Astrocyte of the cerebellum (primary cell): Measurements from ENCODE around the gene AAK1.
"Not testable (repeated sequence)": the region's sequence is repeated elsewhere in the genome, so short reads cannot be mapped to it uniquely, and the experiment has no call there.

Experiments used
- DNase-seq: peaks from one replicate; pipeline ENCODE4 v3.0.0-alpha.2; 2011; ENCODE audit warnings: low read depth
- H3K4me3 ChIP-seq: 2 replicates; pipeline ENCODE4 v1.5.1; 2011; ENCODE audit warnings: mild to moderate bottlenecking, low read depth, low read length, moderate library complexity
- in situ Hi-C: cut with HindIII; loops from 2 replicates; pipeline ENCODE4 v1.10.0; 2017; ENCODE audit warnings: low sequenced_read_pairs
- TF ChIP-seq, protein P1 (sequence below): IDR thresholded peaks from 2 replicates; pipeline ENCODE4 v1.5.1; 2012; ENCODE audit warnings: low read length, low read depth, moderate library complexity, mild to moderate bottlenecking; ENCODE audit errors: missing control alignments

Gene AAK1

DNA sequence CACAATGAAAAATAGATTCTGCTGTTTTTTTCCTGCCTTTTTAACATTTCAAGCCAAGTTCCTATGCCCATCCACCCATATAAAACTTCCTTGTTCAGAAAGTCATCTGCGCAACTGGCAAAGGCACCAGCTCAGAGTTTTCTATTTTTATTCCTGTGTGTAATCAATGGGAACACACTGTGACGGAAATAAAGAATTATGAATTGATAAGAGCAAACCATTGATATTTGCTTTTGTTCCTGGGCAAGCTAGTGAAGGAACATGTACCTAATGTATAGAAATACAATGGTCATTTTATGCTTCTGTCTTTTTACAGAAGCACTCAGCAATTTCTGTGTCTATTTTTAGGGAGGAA, 30.8 kb upstream of the AAK1 start:
- no peak overlapping the region for H3K4me3 ChIP-seq
- in situ Hi-C loops: no loop called here
- TF ChIP-seq, protein P1, sequence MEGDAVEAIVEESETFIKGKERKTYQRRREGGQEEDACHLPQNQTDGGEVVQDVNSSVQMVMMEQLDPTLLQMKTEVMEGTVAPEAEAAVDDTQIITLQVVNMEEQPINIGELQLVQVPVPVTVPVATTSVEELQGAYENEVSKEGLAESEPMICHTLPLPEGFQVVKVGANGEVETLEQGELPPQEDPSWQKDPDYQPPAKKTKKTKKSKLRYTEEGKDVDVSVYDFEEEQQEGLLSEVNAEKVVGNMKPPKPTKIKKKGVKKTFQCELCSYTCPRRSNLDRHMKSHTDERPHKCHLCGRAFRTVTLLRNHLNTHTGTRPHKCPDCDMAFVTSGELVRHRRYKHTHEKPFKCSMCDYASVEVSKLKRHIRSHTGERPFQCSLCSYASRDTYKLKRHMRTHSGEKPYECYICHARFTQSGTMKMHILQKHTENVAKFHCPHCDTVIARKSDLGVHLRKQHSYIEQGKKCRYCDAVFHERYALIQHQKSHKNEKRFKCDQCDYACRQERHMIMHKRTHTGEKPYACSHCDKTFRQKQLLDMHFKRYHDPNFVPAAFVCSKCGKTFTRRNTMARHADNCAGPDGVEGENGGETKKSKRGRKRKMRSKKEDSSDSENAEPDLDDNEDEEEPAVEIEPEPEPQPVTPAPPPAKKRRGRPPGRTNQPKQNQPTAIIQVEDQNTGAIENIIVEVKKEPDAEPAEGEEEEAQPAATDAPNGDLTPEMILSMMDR: no peak
- DNase-seq: no peak

DNA sequence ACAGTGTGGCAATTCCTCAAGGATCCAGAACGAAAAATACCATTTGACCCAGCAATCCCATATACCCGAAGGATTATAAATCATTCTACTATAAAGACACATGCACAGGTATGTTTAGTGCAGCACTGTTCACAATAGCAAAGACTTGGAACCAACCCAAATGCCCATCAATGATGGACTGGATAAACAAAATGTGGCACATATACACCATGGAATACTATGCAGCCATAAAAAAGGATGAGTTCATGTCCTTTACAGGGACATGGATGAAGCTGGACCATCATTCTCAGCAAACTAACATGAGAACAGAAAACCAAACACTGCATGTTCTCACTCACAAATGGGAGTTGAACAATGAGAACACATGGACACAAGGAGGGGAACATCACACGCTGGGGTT, 29.6 kb upstream of the AAK1 start:
- in situ Hi-C loops, H3K4me3 ChIP-seq, DNase-seq: not testable (repeated sequence)

DNA sequence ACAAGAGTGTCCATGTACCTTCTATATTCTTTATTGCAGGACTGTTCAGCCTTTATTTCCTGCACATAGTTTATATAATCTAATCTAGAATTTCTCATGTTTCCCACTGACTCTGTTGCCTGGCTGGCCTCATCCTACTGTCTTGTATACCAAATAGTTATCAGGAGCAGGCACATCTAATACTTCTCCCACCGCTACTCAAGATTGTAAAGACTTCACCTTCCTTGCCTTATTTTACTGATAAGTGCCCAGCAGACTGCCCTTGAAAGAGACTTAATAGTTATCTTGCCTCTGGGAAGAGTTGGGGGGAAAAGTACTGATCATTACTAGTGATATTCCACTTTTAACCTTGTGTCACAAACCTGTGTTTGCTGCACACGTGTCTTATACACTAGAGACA, 26.1 kb upstream of the AAK1 start:
- TF ChIP-seq, protein P1: no peak
- in situ Hi-C loops: no loop called here
- DNase-seq: no peak
- H3K4me3 ChIP-seq: no peak overlapping the region

DNA sequence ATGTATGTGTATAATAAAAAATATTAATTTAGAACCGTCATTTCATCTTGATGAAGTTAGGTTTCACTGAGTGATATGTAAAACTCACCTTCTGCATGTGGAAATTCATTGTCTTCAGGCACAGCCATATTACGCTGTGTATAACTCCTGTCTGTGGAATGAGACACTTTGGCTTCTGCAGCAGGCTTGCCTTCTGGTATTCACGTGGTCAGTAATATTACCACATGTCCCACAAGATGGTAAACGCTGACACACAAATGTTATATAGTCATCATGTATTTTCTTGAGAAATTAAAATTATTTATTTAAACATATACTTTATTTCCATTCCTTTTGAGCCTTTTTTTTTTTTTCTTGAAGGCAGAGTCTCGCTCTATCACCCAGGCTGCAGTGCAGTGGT, 25.1 kb upstream of the AAK1 start:
- peak; percentile 15 for DNase-seq
- no peak overlapping the region for H3K4me3 ChIP-seq
- TF ChIP-seq, protein P1: no peak
- in situ Hi-C loops: no loop called here

DNA sequence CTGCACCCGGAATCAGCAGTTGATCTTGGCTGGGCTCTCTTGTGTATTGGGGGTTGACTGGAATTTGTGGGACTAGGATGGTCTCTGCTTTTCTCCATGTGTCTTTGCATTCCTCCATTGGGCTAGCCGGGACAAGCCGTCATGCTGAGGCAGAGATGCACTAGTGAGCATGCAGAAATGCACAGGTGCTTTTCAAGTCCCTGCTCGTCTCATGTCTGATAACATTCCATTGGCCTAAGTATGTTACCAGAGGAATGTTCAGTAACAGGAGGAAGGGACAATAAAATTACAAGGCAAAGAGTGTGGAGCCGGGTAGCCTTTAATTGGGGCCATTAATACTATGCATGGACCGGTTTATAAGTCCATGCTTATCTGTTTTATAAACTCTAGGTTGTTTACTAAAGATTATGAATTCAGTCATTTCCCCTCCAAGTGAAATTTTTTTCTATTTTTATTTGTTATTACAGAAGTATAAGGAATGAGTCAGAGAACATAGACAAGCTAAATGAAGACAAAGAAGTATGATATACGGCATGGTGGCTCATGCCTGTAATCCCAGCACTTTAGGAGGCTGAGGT, 24.4 kb upstream of the AAK1 start:
- H3K4me3 ChIP-seq: no peak overlapping the region
- TF ChIP-seq, protein P1: no peak
- DNase-seq: no peak

DNA sequence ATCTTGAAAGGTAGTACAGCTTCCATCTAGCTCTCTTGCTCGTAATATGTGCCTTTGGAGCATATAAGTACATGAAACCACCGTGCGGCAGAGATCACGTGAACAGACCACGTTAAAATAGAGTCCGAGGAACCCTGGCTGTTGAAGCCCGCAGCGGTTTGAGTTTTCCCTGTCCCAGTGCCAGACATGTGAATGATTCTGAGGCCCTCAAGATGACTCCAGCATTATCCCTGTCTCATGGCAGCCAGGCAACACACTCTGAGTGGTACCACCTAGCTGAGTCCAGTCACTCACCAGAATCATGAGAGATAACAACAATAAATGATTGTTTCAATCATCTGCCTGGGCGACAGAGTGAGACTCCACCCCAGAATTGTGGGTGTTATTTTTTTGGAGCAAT, 21.6 kb upstream of the AAK1 start:
- no peak overlapping the region for H3K4me3 ChIP-seq
- TF ChIP-seq, protein P1: no peak
- in situ Hi-C loops: no loop called here

More for the DNA sequence above, 24.4 kb upstream of the AAK1 start:
- in situ Hi-C loops: no loop called here

DNA sequence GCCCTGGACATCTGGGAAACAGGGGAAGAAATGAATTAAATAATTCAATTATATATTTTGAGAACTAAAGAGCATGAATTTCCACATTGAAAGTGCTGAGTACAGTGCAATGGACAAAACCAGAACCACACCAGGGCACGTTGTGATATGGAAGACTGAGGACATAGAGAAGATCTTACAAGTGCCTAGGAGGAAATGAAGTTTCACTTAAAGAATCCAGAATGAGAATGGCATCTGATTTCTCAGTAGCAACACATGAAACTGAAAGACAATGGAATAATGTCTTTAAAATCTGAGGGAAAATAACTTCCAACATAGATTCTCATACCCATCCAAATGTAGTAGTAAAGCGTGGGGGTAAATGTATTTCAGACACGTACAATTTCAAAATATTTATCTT, 20.3 kb upstream of the AAK1 start:
- H3K4me3 ChIP-seq: no peak overlapping the region
- TF ChIP-seq, protein P1: no peak
- in situ Hi-C loops: no loop called here
- DNase-seq: no peak

More for the DNA sequence above, 21.6 kb upstream of the AAK1 start:
- no peak for DNase-seq

DNA sequence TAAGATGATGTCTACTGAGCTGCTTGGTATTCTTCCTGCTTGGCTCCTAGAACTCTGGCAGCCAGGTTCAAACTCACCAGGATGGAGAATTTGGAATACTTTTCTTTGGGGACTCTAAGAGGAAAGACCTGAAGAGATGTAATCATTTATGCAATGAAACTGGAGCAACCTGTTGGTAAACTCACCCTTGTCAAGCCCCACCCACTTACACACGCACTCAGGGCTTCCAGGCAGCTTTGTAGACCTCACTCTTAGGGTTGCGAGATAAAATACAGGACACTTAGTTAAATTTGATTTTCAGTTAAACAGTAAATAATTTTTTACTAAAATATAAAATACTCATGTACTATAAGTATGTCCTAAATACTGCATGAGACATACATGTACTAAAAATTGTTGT, 19.0 kb upstream of the AAK1 start:
- H3K4me3 ChIP-seq, in situ Hi-C loops: not testable (repeated sequence)

More for the DNA sequence above, 19.0 kb upstream of the AAK1 start:
- not testable (repeated sequence) for DNase-seq
